HepG2 (cell line): ENCODE measurements around the gene TVP23A.
"Not testable (repeated sequence)": the region's sequence is repeated elsewhere in the genome, so short reads cannot be mapped to it uniquely, and the experiment has no call there.

Experiments used
- CTCF ChIP-seq: sonication (generic); formaldehyde crosslinking; IDR thresholded peaks from 2 replicates; pipeline ENCODE4 v1.5.0; 2020; ENCODE audit warnings: mild to moderate bottlenecking, missing genetic modification reagents, moderate library complexity
- ELF1 ChIP-seq: sonication (generic); formaldehyde crosslinking; IDR thresholded peaks from 2 replicates; pipeline ENCODE4 v1.4.0; 2020; ENCODE audit warnings: missing genetic modification reagents
- EZH2 ChIP-seq: conservative IDR thresholded peaks from 2 replicates; pipeline ENCODE4 v1.6.1; 2012; ENCODE audit warnings: mild to moderate bottlenecking, low read depth, low read length, moderate library complexity
- TCF7 ChIP-seq: sonication (generic); IDR thresholded peaks from 2 replicates; pipeline ENCODE4 v1.6.1; 2016; ENCODE audit warnings: antibody characterized with exemption, low read depth
- ZNF562 ChIP-seq: sonication (generic); formaldehyde crosslinking; IDR thresholded peaks from 2 replicates; pipeline ENCODE4 v1.8.0; 2022; ENCODE audit warnings: missing genetic modification reagents, borderline replicate concordance

GRCh38 chr16:10788630-10789029 lies 30.0 kb downstream of the TVP23A start:
- not testable (repeated sequence) for TF ChIP-seq CTCF (CRISPR knock-in tag); EZH2; TCF7; ZNF562 (CRISPR knock-in tag); ELF1 (CRISPR knock-in tag)
